Upper lobe of left lung (tissue), 4 donors: ENCODE results near the gene ABCC4.

ENCODE experiments used
- CTCF ChIP-seq, 6 experiments: fragments of 450-650 bp in 4 of 6; fragments of 200-600 bp in 2 of 6; sonication (generic) in 2 of 6; IDR thresholded peaks; one replicate each; pipeline ENCODE4 v1.5.1; 2016 to 2019; ENCODE audit warnings: antibody characterized with exemption in 6 of 6
- EP300 ChIP-seq, 4 donors: sonication (generic); formaldehyde crosslinking; IDR thresholded peaks; one replicate each; pipeline ENCODE4 v1.5.1; 2017; ENCODE audit warnings: antibody characterized with exemption in 4 of 4, control low read depth in 2 of 4
- POLR2A ChIP-seq, 4 donors: fragments of 450-650 bp; IDR thresholded peaks; one replicate each; pipeline ENCODE4 v1.5.1; 2016 to 2017; ENCODE audit warnings: antibody characterized with exemption in 4 of 4, mild to moderate bottlenecking in 2 of 4
- POLR2AphosphoS5 ChIP-seq, 2 donors: sonication (generic); formaldehyde crosslinking; IDR thresholded peaks; one replicate each; pipeline ENCODE4 v1.5.1; 2017; ENCODE audit warnings: antibody characterized with exemption in 2 of 2

GRCh38 chr13:95154413-95154886, 146.8 kb downstream of the ABCC4 start:
- TF ChIP-seq EP300 (IDR thresholded peaks at IDR 0.05), result no peak
- no peak for TF ChIP-seq CTCF (IDR thresholded peaks at IDR 0.05)
- TF ChIP-seq POLR2A (IDR thresholded peaks at IDR 0.05), result no peak
- TF ChIP-seq POLR2AphosphoS5 (IDR thresholded peaks at IDR 0.05), result no peak
